ENCODE results near the gene GAS2L2. TPM values are rescaled to one million over a fixed set of nuclear protein-coding genes. Genes with fewer than 3 reads are reported as not detected.

GAS2L2 gene
- total RNA-seq (2022; extraction: Qiagen RNA extraction), result 0.11 to 0.14 TPM (median 0.12 TPM) in 4 of 5 replicates, not detected in the other

DNA sequence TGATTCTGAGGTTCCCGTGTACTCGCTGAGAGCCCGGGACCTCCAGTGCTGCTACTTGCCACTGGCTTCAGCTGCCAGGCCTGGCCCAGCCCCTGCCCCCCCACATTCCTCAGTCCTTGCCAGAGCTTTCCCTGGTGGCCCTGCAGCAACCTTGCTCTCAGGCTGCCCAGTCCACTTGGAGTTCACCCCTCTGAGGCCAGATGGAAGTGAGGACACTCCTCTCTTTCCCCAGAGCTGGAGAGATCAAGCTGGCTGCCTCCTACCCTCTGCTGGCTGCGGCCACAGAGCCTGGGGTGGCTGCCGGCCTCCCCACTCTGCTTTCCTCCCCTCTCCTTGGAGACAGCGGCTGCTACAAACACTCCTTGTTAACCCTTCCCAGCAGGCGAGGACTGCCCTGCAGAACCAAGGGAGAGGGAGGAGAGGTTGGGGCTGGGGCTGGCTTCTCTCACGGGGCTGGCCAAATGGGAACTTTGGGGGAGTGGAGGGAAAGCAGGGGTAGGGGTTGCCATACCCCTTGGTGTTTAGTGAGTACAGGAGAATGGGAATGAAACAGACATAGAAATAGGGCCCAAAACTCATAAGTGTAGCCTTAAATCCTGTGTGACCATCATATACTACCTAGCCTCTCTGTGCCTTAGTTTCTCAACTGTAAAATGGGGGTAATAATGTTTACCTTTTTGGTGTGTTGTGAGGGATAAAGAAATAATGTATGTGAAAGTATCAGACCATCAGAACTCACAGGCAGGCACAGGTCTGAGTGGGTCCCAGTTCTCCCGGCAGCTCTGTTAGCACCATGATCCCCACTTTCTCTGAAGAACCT is at the start of gene GAS2L2:
GAS2L2 (minus strand) TSS at position 295 of the 820 bp plus-strand sequence. CDS start 389 bp downstream, outside the sequence.

DNA sequence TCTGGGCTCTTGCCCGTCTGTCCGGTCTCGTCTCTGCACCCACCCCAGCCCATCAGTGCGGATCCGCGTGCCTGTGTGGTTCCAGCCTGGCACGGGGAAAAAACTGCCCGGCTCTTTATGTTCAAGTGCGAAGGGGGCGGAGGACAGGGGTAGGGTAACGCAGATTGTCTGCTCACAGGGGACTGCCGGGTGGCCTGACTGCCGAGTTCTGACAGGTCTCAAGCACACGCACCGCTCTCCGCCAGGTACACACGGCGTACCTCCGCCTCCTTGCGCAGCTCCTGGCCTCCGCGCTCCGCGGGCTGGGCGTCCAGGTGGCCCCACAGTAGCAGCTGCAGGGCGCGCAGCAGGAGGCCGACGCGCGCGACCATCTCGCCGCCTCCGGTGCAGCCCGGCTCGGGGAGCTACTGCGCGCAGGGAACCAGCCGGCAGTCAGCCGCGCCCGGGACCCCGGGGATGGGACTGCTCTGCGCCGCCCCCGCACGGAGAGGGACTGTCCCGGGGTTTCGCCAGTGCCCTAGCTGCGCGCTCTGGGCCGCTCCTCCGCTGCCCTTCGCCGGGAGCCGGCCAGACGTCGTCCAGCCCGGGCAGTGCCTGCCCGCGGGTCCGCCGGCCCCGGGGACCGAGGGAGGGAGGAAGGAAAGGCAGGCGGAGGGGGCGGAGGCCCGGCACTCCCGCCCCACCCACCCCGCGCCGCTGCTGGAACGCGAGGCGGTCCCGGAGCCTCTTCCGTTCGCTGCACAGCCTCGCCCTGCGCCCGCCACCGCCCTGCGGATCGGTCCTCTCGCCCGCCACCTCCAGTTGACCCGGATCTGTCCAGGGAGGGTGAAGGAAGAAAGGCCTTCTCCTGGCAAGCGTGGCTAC is 42.2 kb upstream of the GAS2L2 start, which contains the start of gene MMP28:
MMP28 (minus strand) TSS at position 635 of the 864 bp plus-strand sequence; CDS start at position 371, 264 bp downstream.

DNA sequence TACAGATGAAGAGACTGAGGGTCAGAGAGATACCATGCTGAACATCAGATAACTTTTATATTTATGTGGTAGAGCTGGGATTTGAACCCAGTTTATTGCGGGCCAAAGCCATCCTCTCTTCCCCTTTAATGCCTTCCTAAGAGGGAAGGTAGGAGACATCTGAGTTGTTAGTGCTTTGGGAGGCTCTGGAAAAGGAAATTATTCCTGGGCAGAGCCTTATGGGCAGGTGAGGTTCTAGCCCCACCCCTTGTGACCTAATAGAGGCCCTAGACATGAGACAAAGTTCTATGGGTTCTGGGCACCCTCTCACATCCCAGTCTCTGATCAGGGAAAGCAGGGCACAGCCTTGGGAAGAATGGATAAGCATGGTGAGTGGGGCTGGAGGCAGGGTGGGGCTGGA is 7.5 kb upstream of the GAS2L2 start, which contains the start of gene C17orf50:
C17orf50 (plus strand) TSS at position 301 of the 400 bp plus-strand sequence; CDS start at position 356, 55 bp downstream.

DNA sequence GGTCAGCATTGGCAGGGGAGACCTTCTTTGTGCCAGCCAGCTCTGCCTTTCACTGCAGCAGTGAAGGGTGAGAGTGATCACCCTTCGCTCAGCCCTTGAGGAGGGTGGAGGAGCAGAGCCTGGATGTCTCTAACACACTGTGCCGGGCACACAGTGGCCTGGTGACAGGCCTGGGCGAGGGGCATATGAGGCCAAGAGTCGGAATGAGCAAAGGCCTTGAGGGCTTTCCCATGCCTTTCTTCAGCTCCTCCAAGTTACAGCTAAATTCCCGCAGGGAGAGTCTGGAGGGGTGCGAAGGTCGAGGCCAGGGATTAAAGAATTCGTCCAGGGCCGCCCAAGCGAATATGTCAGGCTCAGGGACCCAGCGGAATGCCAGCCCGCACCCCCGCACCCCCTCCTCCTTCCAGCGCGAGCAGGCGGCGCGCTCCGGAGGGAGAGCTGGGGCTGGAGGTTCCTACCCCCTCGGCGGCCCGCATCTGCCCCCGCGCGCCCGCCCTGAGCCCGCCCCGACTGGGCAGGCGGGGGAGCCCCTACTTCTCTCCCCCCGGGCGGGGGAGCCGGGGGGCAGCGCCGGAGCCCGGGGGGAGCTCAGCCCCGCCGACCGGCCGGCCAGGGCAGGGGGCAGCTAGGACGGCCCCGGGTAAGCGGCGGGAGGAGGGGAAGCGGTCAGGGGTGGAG is 21.7 kb downstream of the GAS2L2 start, which contains the start of gene RASL10B:
RASL10B (plus strand) TSS at position 401 of the 678 bp plus-strand sequence. CDS start 3,546 bp downstream, outside the sequence.

Other genes starting within 250 kb of the GAS2L2 start
- not detected in 5 replicates for gene SLFN12L, start 215.6 kb downstream of the GAS2L2 start, total RNA-seq (2022; extraction: Qiagen RNA extraction)
- not detected in 5 replicates for gene SLFN14, start 192.4 kb downstream of the GAS2L2 start, total RNA-seq (2022; extraction: Qiagen RNA extraction)
- gene PEX12, start 174.7 kb downstream of the GAS2L2 start, total RNA-seq (2022; extraction: Qiagen RNA extraction), result 7.8 to 9.9 TPM (median 8.7 TPM) in 5 replicates
- 128 to 168 TPM (median 154 TPM) in 5 replicates for gene AP2B1, start 165.9 kb downstream of the GAS2L2 start, total RNA-seq (2022; extraction: Qiagen RNA extraction)
- gene RASL10B, start 21.6 kb downstream of the GAS2L2 start, total RNA-seq (2022; extraction: Qiagen RNA extraction), result 0.15 to 0.37 TPM (median 0.20 TPM) in 5 replicates
- gene C17orf50, start 7.6 kb upstream of the GAS2L2 start, total RNA-seq (2022; extraction: Qiagen RNA extraction), result 0.17 to 0.40 TPM (median 0.33 TPM) in 5 replicates
- gene MMP28, start 42.4 kb upstream of the GAS2L2 start, total RNA-seq (2022; extraction: Qiagen RNA extraction), result 4.9 to 8.8 TPM (median 7.5 TPM) in 5 replicates
- 206 to 236 TPM (median 230 TPM) in 5 replicates for gene TAF15, start 56.2 kb upstream of the GAS2L2 start, total RNA-seq (2022; extraction: Qiagen RNA extraction)
- not detected in 5 replicates for gene HEATR9, start 115.7 kb upstream of the GAS2L2 start, total RNA-seq (2022; extraction: Qiagen RNA extraction)
- 0.80 to 1.7 TPM (median 1.2 TPM) in 5 replicates for gene CCL5, start 127.1 kb upstream of the GAS2L2 start, total RNA-seq (2022; extraction: Qiagen RNA extraction)
- 2.2 to 3.3 TPM (median 2.6 TPM) in 5 replicates for gene RDM1, start 177.5 kb upstream of the GAS2L2 start, total RNA-seq (2022; extraction: Qiagen RNA extraction)
- not detected in 5 replicates for gene LYZL6, start 190.5 kb upstream of the GAS2L2 start, total RNA-seq (2022; extraction: Qiagen RNA extraction)
- gene CCL16, start 228.3 kb upstream of the GAS2L2 start, total RNA-seq (2022; extraction: Qiagen RNA extraction), result not detected in 5 replicates
- gene CCL14, start 233.5 kb upstream of the GAS2L2 start, total RNA-seq (2022; extraction: Qiagen RNA extraction), result not detected in 5 replicates
- gene CCL15, start 248.3 kb upstream of the GAS2L2 start, total RNA-seq (2022; extraction: Qiagen RNA extraction), result 0.13 TPM in 1 of 5 replicates, not detected in the others